Eye (tissue), 1 donor: ENCODE data around the gene UTS2B.
"Not testable (repeated sequence)": the region's sequence is repeated elsewhere in the genome, so short reads cannot be mapped to it uniquely, and the experiment has no call there.

ENCODE experiments used
- DNase-seq: peaks from one replicate; pipeline ENCODE4 v3.0.0-alpha.2; 2015

Gene UTS2B

DNA sequence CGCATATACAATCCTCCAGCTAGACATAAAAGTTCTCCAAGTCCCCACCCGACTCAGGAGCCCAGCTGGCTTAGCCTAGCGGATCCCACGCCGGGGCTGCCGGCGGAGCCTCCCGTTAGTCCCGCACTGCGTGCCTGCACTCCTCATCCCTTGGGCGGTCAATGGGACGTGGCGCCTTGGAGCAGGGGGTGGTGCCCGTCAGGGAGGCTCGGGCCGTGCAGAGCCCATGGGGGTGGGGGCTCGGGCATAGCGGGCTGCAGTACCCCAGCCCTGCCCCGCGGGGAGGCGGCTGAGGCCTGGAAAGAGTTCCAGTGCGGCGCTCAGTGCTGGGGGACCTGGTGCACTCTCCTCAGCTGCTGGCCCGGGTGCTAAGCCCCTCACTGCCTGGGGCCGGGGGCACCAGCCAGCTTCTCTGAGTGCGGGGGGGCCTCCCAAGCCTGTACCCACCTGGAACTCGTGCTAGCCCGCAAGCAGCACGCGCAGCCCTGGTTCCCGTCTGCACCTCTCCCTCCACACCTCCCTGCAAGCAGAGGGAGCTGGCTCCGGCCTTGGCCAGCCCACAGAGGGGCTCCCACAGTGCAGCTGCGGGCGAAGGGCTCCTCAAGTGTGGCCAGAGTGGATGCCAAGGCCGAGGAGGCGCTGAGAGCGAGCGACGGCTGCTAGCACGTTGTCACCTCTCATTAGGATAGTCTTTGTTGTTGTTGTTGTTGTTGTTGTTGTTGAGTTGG lies 13.3 kb downstream of the UTS2B start:
- DNase-seq = no peak

DNA sequence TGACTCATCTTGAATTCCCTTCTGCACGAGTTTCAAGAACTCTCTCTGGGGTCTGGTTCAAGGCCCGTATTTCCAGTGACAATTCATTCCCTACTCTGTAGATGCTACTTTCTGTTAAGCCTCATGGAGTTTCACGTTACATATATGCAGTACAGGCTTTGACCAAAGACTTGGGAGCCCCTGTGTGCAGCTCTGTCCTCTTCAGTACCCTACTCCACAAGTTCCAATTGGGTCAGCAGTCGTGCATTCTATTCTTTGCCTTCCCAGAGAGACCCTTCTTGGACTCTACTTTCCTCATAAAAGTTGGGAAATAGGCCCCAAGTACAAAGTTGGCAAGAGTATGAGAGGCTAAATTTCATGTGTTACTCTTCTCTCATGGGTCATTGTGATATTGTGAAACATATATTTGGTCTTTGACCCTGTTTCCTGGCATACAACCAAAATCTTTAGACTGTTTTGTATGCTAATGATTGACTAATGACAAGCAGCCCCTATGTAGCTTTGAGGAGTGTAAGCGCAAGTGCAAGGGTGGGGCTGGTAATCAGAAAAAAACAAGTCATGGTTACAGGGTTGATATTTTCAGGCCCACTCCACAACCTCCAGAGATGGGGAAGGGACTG lies 16.1 kb downstream of the UTS2B start:
- no peak for DNase-seq

DNA sequence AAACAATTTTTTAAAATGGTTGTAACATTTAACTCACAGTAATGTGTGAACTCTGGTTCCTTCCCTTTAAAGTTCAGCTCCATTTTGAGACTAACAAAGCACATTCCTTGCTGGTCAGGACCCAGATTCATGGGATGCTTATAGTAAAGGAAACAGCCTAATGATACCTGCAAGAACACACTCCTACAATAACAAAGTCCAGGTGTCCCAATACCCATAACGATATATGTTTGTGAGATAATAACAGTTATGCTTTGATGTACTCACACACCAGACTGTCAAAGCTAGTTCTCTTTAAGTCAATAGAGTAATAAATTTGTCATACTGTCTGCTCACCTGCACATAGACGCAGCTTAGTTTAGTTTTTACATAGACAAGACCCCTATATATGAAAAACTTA lies 17.0 kb downstream of the UTS2B start:
- no peak for DNase-seq

DNA sequence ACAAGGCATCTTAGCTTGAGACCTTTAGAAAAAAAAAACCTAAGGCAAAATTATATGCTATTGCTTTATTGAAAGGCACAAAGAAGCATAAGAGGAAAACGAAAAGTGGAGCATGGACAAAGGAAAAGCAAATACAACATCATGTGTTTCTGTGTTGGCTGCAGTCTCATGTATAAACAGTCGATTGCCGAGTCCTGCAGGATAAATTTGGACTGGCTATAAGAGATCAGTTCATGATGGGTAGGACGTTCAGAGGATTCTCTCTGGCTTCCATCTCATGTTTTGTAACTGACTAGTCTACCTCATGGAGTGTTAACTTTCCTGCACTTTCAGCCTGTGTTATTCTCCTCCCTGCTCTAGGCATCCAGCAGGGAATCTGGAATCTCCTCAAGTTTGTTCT lies 23.0 kb downstream of the UTS2B start:
- DNase-seq = no peak

DNA sequence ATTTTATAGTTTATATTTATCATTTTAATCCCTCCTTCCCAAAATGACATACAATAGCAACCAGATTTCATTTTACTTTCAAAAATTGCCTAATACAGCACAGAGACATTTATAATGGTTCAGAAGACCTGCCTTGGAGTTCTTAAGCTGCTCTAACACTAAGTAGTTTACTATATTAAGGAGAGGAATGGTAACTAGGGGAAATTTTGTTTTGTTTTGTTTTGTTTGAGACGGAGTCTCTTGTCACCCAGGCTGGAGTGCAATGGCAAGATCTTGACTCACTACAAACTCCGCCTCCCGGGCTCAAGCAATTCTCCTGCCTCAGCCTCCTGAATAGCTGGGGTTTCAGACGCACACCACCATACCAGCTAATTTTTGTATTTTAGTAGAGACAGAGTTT lies 23.9 kb downstream of the UTS2B start:
- no peak for DNase-seq

DNA sequence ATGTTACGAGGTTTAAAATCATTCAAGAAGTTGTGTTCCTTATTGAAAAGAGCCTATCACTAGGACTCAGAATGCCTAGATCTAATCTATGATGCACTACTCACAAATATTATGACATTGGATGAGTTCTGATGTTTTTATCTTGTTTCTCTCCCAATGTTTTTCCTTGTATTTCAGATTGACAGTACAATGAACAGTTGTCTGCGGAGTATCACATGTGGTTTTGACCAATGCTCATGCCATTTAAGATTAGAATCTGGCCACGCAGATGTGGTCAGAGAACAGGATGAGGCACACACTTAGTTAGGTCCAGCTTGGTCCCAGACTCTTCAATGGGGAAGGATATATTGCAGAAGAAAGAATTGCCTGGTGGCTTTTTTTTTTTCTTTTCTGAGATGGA lies 26.7 kb downstream of the UTS2B start:
- DNase-seq = no peak

DNA sequence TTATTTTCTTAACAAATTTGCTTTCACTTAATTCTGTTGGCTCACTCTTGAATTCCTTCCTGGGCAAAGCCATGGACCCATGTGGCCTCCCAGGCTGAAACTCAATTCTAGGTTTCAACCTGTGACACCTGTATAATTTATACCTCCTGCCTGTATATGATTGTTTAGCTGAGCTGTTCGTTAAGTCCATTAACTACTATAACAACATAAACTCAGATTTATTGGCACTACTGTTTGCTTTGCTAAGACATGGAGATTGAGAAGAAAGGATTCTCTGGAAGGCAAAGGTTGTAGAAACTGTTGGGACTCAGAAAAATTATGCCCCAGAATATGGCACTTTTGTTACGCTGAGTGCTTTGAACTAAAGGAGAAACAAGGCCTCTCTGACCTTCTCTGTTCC lies 27.9 kb downstream of the UTS2B start:
- no peak for DNase-seq

DNA sequence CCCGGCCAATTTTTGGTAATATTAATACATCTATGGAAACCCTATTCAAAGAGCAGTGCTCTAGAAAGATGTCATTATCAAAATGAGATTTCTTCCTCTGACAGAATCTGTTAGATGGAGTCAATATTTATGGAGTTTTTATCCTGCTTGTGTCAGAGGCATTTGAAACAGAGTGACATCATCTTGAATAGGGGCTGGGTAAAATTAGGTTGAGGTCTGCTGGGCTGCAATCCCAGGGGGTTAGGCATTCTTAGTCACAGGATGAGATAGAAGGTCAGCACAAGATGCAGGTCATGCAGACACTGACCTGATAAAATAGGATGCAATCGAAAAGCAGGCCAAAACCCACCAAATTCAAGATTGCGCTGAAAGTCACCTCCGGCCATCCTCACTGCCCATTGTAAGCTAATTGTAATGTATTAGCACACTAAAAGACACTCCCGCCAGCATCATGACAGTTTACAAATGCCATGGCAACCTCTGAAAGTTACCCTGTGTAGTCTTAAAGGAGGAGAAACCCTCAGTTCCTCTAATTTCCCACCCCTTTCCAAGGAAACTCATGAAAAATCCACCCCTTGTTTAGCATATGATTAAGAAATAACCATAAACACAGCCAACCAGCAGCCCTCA lies 28.4 kb downstream of the UTS2B start:
- no peak for DNase-seq

DNA sequence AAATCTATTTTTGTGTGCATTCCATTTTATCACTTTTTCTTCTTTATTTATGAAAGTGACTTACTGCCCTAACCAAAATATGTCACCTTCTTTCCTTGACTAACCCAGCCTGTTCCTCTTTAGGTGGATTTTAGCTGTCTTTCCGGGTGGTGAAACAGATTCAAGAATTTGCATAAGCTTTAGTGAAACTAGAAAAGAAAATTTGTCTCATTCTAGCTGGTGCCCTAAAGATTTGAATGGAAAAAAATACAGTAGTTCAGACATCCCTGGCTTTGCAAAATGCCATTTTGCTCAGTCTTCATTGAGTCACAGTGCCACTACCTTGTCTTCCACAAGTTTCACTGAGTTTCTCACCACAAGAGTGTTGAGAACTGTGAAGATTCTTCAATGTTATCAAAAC lies 29.3 kb downstream of the UTS2B start:
- no peak for DNase-seq

DNA sequence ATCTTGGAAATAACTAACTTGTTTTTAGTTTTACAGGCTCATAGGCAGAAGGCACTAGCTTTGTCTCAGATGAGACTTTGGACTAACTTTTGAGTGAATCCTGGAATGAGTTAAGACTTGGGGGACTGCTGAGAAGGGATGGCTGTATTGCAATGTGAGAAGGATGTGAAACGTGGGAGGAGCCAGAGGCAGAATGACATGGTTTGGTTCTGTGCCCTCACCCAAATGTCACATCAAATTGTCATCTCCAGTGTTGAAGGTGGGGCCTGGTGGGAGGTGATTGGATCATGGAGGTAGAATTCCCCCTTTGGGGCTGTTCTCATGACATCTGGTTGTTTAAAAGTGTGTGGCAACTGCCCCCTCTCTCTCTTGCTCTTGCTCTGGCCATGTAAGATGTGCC lies 29.9 kb downstream of the UTS2B start:
- no peak for DNase-seq

DNA sequence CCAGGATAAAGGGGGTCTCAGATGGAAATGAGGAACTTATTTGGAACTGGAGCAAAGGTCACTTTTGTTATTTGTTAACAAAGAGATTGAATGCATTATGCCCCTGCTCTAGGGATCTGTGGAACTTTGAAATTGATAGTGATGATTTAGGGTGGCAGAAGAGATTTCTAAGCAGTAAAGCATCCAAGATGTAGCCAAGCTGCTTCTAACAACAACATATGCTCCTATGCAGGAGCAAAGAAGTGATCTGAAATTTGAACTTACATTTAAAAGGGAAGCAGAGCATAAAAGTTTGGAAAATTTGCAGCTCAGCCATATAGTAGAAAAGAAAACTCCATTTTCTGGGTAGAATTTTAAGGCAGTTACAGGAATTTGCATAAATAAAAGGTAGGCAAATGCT lies 31.5 kb downstream of the UTS2B start:
- DNase-seq = no peak

DNA sequence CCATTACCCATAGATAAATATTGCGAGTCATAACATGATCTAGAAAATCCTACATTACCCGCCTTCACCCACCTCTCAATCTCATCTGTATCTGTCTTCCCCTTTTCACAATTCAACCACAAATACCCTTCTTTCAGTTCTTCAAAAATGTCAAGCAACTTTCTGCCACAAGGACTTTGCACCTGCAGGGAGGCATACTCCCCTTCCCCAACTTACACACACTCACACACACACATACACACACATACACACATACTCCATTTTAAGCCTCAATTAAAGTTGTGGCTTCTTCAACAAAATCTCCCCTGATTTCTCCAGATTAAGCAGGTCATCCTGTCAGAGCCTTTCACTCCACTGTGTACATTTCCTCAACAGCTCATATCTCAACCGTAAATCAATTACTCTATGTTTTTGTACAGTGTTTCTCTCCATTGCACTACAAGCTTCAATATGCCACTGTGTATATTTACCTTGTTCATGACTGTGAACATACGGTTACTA lies 34.2 kb downstream of the UTS2B start:
- no peak for DNase-seq

DNA sequence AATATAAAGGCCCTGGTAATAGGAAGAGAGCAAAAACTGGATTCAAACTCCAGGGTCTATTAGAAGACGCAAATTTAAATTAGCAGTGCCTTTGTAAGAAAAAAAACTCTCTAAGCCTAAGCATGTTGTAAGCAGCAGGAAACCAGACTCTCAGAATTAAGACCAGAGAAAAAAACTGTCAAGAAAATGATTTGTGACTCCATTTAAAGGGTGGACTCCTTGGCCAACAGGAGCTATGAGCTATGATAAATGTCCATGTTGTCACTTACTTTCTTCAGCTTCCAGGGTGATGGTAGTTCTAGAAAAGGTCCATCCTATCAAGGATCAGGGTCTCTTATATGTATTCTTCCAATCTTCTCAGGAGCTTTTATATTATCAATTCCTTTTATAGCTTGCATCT lies 36.0 kb downstream of the UTS2B start:
- no peak for DNase-seq

DNA sequence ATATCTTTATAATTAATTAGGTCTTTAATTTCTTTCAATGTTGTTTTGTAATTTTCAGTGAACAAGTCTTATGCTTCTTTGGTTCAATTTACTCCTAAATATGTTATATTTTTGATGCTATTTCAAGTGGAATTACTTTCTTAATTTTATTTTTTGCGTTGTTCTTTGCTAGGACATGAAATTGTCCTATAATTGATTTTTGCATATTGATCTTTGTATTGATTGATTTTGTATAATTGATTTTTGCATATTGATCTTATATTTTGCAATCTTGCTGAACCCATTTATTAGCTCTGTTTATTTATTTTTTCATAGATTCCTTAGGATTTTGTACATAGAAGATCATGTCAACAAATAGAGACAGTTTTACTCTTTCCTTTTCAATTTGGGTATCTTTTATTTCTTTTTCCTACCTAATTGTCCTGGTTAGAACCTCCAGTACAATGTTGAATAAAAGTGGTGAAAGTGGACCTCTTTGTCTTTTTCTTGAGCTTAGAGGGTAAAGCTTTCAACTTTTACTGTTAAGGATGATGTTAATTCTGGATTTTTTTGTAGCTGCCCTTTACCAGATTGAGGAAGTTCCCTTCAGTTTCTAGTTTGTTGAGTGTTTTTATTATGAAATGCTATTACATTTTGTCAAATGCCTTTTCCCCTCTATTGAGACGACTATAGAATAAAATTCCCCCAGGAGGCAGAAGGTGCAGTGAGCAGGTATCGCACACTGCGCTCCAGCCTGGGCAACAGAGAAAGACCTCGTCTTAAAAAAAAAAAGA lies 37.9 kb downstream of the UTS2B start:
- DNase-seq = no peak

DNA sequence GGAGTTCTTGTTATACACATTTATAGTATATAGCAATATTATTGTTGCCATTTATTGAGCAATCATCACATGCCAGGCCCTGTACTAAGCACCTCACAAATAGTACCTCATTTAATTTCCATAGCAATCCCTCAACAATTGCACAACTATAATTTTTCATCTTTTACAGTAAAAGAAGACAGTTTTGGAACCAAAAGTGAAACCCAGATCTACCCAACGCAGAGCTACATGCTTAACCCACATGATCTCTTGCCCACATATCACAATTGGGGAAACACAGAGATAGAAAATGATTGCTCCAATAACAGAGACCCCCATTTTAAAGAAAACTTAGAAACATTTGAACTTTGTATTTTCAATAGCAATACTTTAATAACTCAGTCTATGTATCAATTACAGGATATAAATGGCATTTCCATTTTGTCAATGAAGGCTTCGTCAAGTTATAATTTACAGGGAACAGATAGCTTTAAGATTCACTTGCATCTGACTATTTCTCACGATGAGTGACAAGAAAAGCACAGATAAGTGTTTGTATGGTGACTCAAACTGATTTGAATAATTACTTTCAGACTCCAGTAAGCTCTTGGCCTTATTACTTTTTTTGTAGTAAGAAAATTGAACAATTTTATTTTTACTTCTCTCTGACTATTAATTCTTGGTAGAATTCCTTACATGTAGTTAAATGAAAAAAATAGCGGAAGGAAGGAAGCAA lies 39.9 kb downstream of the UTS2B start:
- DNase-seq = no peak

DNA sequence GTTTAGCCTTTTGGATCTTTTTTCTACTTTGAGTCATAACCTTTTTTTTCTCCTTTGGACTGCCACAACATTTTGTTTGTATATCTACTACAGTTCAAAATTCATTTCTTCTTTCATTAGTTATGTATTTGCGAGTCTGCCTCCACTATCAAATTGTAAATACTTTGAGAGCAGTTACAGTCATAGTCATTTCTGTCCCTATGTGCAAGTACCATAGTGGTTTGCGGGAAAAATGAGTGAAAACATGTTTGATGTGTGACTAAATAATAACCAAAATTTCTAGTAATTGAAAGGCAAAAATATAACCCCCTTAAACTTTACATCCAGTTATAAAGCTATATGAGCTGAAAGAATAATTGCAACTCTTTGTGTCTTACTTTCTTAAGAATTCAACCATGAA lies 46.9 kb downstream of the UTS2B start:
- no peak for DNase-seq

DNA sequence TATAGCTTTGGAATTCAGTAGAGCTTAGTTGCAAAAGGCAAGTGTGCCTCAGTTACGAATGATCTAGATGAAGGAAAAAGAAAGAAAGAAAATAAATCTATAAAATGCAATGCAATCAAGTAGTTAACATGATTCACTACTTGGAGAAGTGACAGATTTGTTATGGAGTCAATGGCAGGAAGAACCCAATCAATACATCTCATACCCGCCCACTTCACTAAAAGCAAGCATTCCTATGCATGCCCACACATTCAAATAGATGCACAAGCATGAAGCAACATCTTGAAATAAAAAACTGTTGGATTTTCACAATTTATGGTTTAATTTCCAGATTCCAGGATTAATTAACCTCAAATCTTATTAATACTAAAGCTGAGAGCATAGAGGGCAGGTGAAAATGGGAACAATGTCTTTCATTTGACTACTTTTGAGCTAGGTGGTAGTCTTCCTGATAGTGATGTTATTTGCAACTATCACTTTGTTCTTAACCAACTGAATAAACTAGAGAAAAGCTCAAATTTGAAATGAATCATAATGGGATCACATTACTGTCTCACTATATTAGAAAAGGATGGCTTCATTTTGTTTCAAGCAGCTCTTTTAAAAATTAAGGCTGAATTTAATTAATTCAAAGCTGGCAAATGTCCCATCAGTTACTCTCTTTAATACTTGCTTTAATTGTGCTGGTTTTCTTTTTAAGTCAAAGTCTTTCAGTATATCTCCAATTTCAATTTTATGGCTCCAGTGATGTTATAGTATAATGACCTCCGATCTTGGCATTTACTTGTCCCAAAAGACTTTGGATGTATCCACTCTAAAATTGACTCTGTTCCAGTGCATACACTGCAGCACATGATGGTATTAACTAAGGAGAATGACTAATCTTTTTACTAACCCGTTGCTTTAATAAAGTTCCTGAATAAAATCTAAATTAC lies 47.8 kb downstream of the UTS2B start:
- peak; percentile 4 for DNase-seq

DNA sequence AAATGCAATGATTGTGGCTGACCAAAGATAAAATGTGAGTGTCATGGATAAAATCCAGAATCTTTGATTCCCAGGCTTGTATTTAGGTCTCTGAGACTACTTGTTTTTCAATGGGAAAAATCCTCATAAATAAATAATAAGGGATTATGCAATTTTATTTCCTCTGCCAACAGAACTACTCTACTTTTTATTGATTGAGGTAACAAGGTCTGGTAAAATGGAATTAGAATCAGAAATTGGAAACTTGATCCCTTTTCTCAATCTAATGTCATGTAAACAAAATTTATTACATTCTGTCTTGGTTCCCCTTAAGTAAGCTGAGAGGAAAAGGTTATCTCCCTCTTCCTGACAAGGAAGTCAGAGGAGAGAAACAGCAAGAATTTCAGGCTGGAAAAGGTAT lies 49.4 kb downstream of the UTS2B start:
- DNase-seq = no peak

DNA sequence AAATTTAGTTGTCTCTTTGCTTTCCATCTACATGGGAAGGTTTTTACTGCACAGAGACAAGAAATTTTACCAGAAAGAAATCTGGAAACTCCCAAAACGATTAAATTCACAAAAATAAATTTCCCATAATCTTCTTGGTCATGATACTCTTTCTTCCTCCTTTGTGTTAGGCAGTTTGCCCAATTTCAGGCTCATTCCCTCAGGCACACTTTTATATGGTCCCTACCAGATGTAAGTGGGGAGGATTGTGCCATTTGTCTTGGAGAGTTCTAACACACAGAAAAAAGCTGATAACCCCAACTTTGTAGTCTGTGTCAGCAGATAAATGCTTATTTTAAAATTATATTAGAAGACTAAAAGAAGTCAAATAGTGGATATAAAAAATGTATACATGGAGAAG lies 50.2 kb downstream of the UTS2B start:
- DNase-seq = no peak

DNA sequence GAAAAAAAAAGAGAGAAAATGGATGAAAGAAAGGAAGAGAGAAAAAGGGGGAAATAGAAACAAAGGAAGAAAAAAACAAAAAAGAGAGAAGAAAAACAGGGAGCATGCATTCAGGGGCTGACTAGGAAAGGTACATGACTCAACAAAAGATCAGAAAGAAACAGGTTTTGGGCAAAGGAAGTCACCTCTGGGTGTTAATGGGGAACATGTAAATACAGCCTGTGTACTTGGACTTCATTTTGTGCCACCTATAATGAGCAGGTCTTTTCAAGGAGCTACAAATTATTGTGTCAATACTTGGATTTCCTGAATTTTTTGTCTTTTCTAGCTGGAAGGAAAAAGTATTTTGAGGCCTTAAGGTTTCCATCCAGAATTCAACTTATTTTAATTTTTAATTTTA lies 54.6 kb downstream of the UTS2B start:
- no peak for DNase-seq

DNA sequence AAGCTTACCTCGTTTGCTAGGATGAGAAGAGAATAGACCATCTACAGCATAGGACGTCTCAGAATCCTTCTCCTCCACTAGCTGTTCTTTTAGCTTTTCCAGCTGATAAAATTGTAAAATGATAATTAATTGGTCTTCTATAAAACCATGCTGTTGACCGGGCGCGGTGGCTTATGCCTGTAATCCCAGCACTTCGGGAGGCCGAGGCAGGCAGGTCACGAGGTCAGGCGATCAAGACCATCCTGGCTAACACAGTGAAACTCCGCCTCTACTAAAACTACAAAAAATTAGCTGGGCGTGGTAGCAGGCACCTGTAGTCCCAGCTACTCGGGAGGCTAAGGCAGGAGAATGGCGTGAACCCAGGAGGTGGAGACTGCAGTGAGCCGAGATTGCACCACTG lies 55.1 kb downstream of the UTS2B start:
- DNase-seq = not testable (repeated sequence)
